ENCODE measurements around the gene CPNE2. TPM values are rescaled to one million over a fixed set of nuclear protein-coding genes. Genes with fewer than 3 reads are reported as not detected.

CPNE2 gene
- total and polyA plus RNA-seq, 2 of the 8 experiments (the other 6 are each of a cell fraction or from before 2014, with no cell fraction given), result 10.6 to 39.5 TPM

DNA sequence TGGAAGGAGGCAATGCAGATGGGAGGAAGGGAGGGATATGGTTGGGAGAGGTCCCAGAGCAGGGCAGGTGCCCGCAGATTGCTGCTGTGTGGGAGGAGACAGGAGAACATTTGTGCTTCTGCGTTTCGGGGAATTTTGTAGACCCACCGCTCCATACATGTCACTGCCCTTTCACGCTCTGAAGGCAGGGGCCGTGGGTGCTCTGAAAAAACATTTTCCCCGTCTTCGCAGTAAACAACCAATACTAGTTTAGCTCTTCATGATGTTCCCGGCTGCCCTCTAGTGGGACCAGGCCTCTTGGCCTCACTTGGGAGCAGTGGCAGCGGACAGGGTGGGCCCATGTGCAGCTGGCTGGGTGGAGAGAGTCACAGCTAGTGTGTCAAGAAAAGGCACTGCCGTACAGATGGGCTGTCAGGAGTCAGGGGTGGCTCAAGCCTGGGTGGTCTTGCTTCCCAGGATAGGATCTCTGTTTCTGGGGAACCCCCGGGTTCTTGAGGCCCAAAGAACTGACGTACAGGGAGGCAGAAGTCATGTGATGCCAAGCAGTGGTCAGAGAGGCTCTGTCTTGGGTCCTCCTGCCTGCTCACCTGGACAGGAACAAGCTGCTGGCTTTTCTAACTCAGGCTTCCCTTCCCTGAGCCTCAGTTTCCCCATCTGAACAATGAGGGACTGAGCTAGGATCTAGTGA lies 46.5 kb upstream of the CPNE2 start (continued):
- TF ChIP-seq TEAD4 (IDR thresholded peaks at IDR 0.05; ENCODE audit: low read depth, low read length), result no peak
- TF ChIP-seq POLR2A (IDR thresholded peaks at IDR 0.05; ENCODE audit: control extremely low read depth in 1 of 2, low read depth in 2 of 2, low read length in 2 of 2), result no peak
- TF ChIP-seq SAP30 (IDR thresholded peaks at IDR 0.05; ENCODE audit: insufficient read depth, insufficient replicate concordance, low read length), result no peak
- TF ChIP-seq GTF2F1 (IDR thresholded peaks at IDR 0.05; ENCODE audit: borderline replicate concordance, low read depth, low read length), result no peak
